Memory B cell (primary cell): ENCODE measurements around the gene SRCIN1.

Experiments used
- ATAC-seq: fragments of 150-1000 bp; cut with Tn5 transposase; 2 replicates; pipeline ENCODE4 v1.10.0; 2021; ENCODE audit warnings: low read depth, mild to moderate bottlenecking, moderate library complexity
- DNase-seq, 2 donors: peaks; one replicate each; pipeline ENCODE4 v3.0.0; 2022; ENCODE audit warnings: low spot score in 2 of 2
- H3K27ac Mint-ChIP-seq: one replicate; pipeline ENCODE4 v1.8.0; 2022; ENCODE audit warnings: mild to moderate bottlenecking, moderate library complexity, mixed read lengths
- H3K27me3 Mint-ChIP-seq: one replicate; pipeline ENCODE4 v1.8.0; 2022; ENCODE audit warnings: mixed read lengths
- H3K36me3 Mint-ChIP-seq: one replicate; pipeline ENCODE4 v1.8.0; 2022; ENCODE audit warnings: mild to moderate bottlenecking, mixed read lengths
- H3K4me1 Mint-ChIP-seq: one replicate; pipeline ENCODE4 v1.8.0; 2022; ENCODE audit warnings: mixed read lengths
- H3K4me3 Mint-ChIP-seq: one replicate; pipeline ENCODE4 v1.8.0; 2022; ENCODE audit warnings: mild to moderate bottlenecking, moderate library complexity, mixed read lengths
- H3K9me3 Mint-ChIP-seq: one replicate; pipeline ENCODE4 v1.8.0; 2022; ENCODE audit warnings: mixed read lengths

SRCIN1 gene

GRCh38 chr17:38598995-38599394 lies 6.8 kb downstream of the SRCIN1 start:
- H3K4me1 Mint-ChIP-seq = peaks cover 9% of the 10 kb centered on the region
- peaks cover 34% of the 10 kb centered on the region for H3K27me3 Mint-ChIP-seq
- no peaks in the 10 kb centered on the region for H3K36me3 Mint-ChIP-seq
- no peak overlapping the region for H3K4me3 Mint-ChIP-seq
- H3K27ac Mint-ChIP-seq = no peak overlapping the region
- ATAC-seq (no peak), DNase-seq (no peak)
- no peaks in the 10 kb centered on the region for H3K9me3 Mint-ChIP-seq

GRCh38 chr17:38598536-38598935 lies 7.2 kb downstream of the SRCIN1 start:
- Mint-ChIP-seq H3K27ac (no peak overlapping the region), H3K27me3 (peaks cover 33% of the 10 kb centered on the region), H3K36me3 (no peaks in the 10 kb centered on the region), H3K9me3 (no peaks in the 10 kb centered on the region), H3K4me3 (no peak overlapping the region), H3K4me1 (peaks cover 9% of the 10 kb centered on the region)
- no peak for ATAC-seq
- DNase-seq = no peak

- no peaks in the 10 kb centered on the region for H3K9me3 Mint-ChIP-seq
- DNase-seq (no peak), ATAC-seq (no peak)
- peaks cover 39% of the 10 kb centered on the region for H3K27me3 Mint-ChIP-seq
- no peak overlapping the region for H3K27ac Mint-ChIP-seq
- H3K4me1 Mint-ChIP-seq = peaks cover 9% of the 10 kb centered on the region
- no peak overlapping the region for H3K4me3 Mint-ChIP-seq
- no peaks in the 10 kb centered on the region for H3K36me3 Mint-ChIP-seq
These were observed 8.4 kb downstream of the SRCIN1 start for GRCh38 chr17:38597375-38597774.

GRCh38 chr17:38596651-38597050 lies 9.1 kb downstream of the SRCIN1 start:
- Mint-ChIP-seq H3K27ac (no peak overlapping the region), H3K36me3 (no peaks in the 10 kb centered on the region), H3K4me1 (peaks cover 11% of the 10 kb centered on the region), H3K27me3 (peaks cover 38% of the 10 kb centered on the region), H3K9me3 (no peaks in the 10 kb centered on the region), H3K4me3 (no peak overlapping the region)
- no peak for DNase-seq
- no peak for ATAC-seq

- peaks cover 41% of the 10 kb centered on the region for H3K27me3 Mint-ChIP-seq
- DNase-seq = no peak
- H3K9me3 Mint-ChIP-seq = no peaks in the 10 kb centered on the region
- no peak for ATAC-seq
- peaks cover 15% of the 10 kb centered on the region for H3K4me1 Mint-ChIP-seq
- no peak overlapping the region for H3K4me3 Mint-ChIP-seq
- no peak overlapping the region for H3K27ac Mint-ChIP-seq
- no peaks in the 10 kb centered on the region for H3K36me3 Mint-ChIP-seq
These were observed 9.9 kb downstream of the SRCIN1 start for GRCh38 chr17:38595892-38596291.

- ATAC-seq (no peak), DNase-seq (no peak)
- Mint-ChIP-seq H3K27ac (no peak overlapping the region), H3K27me3 (peaks cover 42% of the 10 kb centered on the region), H3K4me3 (no peak overlapping the region), H3K4me1 (peaks cover 15% of the 10 kb centered on the region), H3K36me3 (no peaks in the 10 kb centered on the region), H3K9me3 (no peaks in the 10 kb centered on the region)
These were observed 11.6 kb downstream of the SRCIN1 start for GRCh38 chr17:38594152-38594551.

- Mint-ChIP-seq H3K27ac (no peak overlapping the region), H3K9me3 (no peaks in the 10 kb centered on the region), H3K4me1 (peaks cover 15% of the 10 kb centered on the region), H3K27me3 (peaks cover 45% of the 10 kb centered on the region), H3K36me3 (no peaks in the 10 kb centered on the region), H3K4me3 (no peak overlapping the region)
- ATAC-seq = no peak
- DNase-seq = no peak
These were observed 13.3 kb downstream of the SRCIN1 start for GRCh38 chr17:38592487-38592886.

GRCh38 chr17:38591759-38592241 lies 14.0 kb downstream of the SRCIN1 start:
- Mint-ChIP-seq H3K9me3 (no peaks in the 10 kb centered on the region), H3K27ac (no peak overlapping the region), H3K27me3 (peaks cover 41% of the 10 kb centered on the region), H3K4me3 (no peak overlapping the region), H3K36me3 (no peaks in the 10 kb centered on the region), H3K4me1 (peaks cover 15% of the 10 kb centered on the region)
- DNase-seq (no peak), ATAC-seq (peak; percentile 36)

GRCh38 chr17:38590988-38591758 lies 14.6 kb downstream of the SRCIN1 start:
- H3K27me3 Mint-ChIP-seq = peaks cover 43% of the 10 kb centered on the region
- H3K4me3 Mint-ChIP-seq = no peak overlapping the region
- no peaks in the 10 kb centered on the region for H3K36me3 Mint-ChIP-seq
- H3K27ac Mint-ChIP-seq = no peak overlapping the region
- no peak for DNase-seq
- H3K4me1 Mint-ChIP-seq = peaks cover 15% of the 10 kb centered on the region
- ATAC-seq = peak; percentile 64
- no peaks in the 10 kb centered on the region for H3K9me3 Mint-ChIP-seq

GRCh38 chr17:38589462-38590114 lies 16.2 kb downstream of the SRCIN1 start:
- Mint-ChIP-seq H3K36me3 (no peaks in the 10 kb centered on the region), H3K4me1 (peaks cover 17% of the 10 kb centered on the region), H3K9me3 (no peaks in the 10 kb centered on the region), H3K27me3 (peaks cover 47% of the 10 kb centered on the region), H3K4me3 (no peak overlapping the region), H3K27ac (no peak overlapping the region)
- DNase-seq (no peak), ATAC-seq (no peak)

GRCh38 chr17:38588788-38589174 lies 17.0 kb downstream of the SRCIN1 start:
- H3K4me3 Mint-ChIP-seq = no peak overlapping the region
- no peaks in the 10 kb centered on the region for H3K9me3 Mint-ChIP-seq
- H3K27me3 Mint-ChIP-seq = peaks cover 49% of the 10 kb centered on the region
- peaks cover 19% of the 10 kb centered on the region for H3K4me1 Mint-ChIP-seq
- no peak overlapping the region for H3K27ac Mint-ChIP-seq
- DNase-seq (no peak), ATAC-seq (no peak)
- no peaks in the 10 kb centered on the region for H3K36me3 Mint-ChIP-seq

- peaks cover 19% of the 10 kb centered on the region for H3K4me1 Mint-ChIP-seq
- no peak for ATAC-seq
These were observed 17.6 kb downstream of the SRCIN1 start for GRCh38 chr17:38587947-38588787.

GRCh38 chr17:38587203-38587602 lies 18.5 kb downstream of the SRCIN1 start:
- peaks cover 16% of the 10 kb centered on the region for H3K4me1 Mint-ChIP-seq
- H3K36me3 Mint-ChIP-seq = no peaks in the 10 kb centered on the region
- no peak overlapping the region for H3K4me3 Mint-ChIP-seq
- H3K27me3 Mint-ChIP-seq = peaks cover 42% of the 10 kb centered on the region
- ATAC-seq (no peak), DNase-seq (no peak)
- no peak overlapping the region for H3K27ac Mint-ChIP-seq
- no peaks in the 10 kb centered on the region for H3K9me3 Mint-ChIP-seq

More at GRCh38 chr17:38587947-38588787, 17.6 kb downstream of the SRCIN1 start:
- Mint-ChIP-seq H3K27ac (no peak overlapping the region), H3K27me3 (peaks cover 48% of the 10 kb centered on the region), H3K4me3 (no peak overlapping the region), H3K36me3 (no peaks in the 10 kb centered on the region), H3K9me3 (no peaks in the 10 kb centered on the region)
- DNase-seq = no peak

GRCh38 chr17:38586788-38587187 lies 19.0 kb downstream of the SRCIN1 start:
- H3K36me3 Mint-ChIP-seq = no peaks in the 10 kb centered on the region
- H3K9me3 Mint-ChIP-seq = no peaks in the 10 kb centered on the region
- peaks cover 41% of the 10 kb centered on the region for H3K27me3 Mint-ChIP-seq
- H3K4me3 Mint-ChIP-seq = no peak overlapping the region
- no peak overlapping the region for H3K27ac Mint-ChIP-seq
- DNase-seq (no peak), ATAC-seq (no peak)
- H3K4me1 Mint-ChIP-seq = peaks cover 13% of the 10 kb centered on the region
